IMR-90 (cell line): ENCODE measurements around the gene TTC39A. TPM values are rescaled to one million over a fixed set of nuclear protein-coding genes. Genes with fewer than 3 reads are reported as not detected.

Experiments
- ATAC-seq: fragments of 200-7000 bp; cut with Tn5 transposase; 2 replicates; pipeline ENCODE4 v1.9.1; 2020; ENCODE audit warnings: low read depth, mild to moderate bottlenecking, moderate library complexity
- BruUV-seq: library from RNA; stranded (reverse); fragments of 400-500 nt; replicated peaks from 2 replicates; lab custom pipeline; 2021; lab: Mats Ljungman, UMichigan
- CTCF ChIA-PET: fragments of 300-600 bp; formaldehyde crosslinking; extraction: SDS; loops from one replicate; lab custom pipeline; 2021; ENCODE audit warnings: antibody characterized with exemption; lab: Yijun Ruan, JAX
- POLR2A ChIA-PET: fragments of 300-600 bp; sonication (Branson Sonifier 250); formaldehyde crosslinking; loops from one replicate; lab custom pipeline; 2022; ENCODE audit warnings: antibody characterized with exemption; ENCODE audit not compliant: unreplicated experiment; lab: Charles Lee
- DNase-seq: peaks from one replicate; pipeline ENCODE4 v3.0.0; 2013
- H2AFZ ChIP-seq: replicated peaks from 2 replicates; pipeline ENCODE3; 2013; ENCODE audit warnings: low read length, mild to moderate bottlenecking; ENCODE audit not compliant: poor library complexity
- H2AK5ac ChIP-seq: 2 replicates; pipeline ENCODE4 v1.6.1; 2013; ENCODE audit warnings: low read depth, low read length, inconsistent platforms
- H2AK9ac ChIP-seq: replicated peaks from 2 replicates; pipeline ENCODE3; 2013; ENCODE audit warnings: mild to moderate bottlenecking, low read depth, low read length, moderate library complexity; ENCODE audit not compliant: poor library complexity
- H2BK120ac ChIP-seq: 2 replicates; pipeline ENCODE4 v1.6.1; 2013; ENCODE audit warnings: low read depth, low read length, inconsistent platforms
- H2BK15ac ChIP-seq: 3 replicates; pipeline ENCODE4 v1.6.1; 2013; ENCODE audit warnings: low read depth, low read length, inconsistent platforms
- H2BK20ac ChIP-seq: 2 replicates; pipeline ENCODE4 v1.6.1; 2013; ENCODE audit warnings: low read depth, mild to moderate bottlenecking, inconsistent platforms, low read length, moderate library complexity
- H2BK5ac ChIP-seq: 2 replicates; pipeline ENCODE4 v1.6.1; 2013; ENCODE audit warnings: mild to moderate bottlenecking, low read depth, low read length, inconsistent platforms; ENCODE audit not compliant: poor library complexity, severe bottlenecking
- H3K14ac ChIP-seq: replicated peaks from 2 replicates; pipeline ENCODE4 v1.6.1; 2013; ENCODE audit warnings: low read depth, low read length, inconsistent platforms
- H3K18ac ChIP-seq: 2 replicates; pipeline ENCODE4 v1.6.1; 2013; ENCODE audit warnings: low read depth, low read length, control low read depth
- H3K23ac ChIP-seq: 2 replicates; pipeline ENCODE4 v1.6.1; 2013; ENCODE audit warnings: low read depth, low read length, inconsistent platforms
- H3K27ac ChIP-seq: 2 replicates; pipeline ENCODE4 v1.5.1; 2013; ENCODE audit warnings: mild to moderate bottlenecking, control low read depth, low read length; ENCODE audit not compliant: insufficient read depth
- H3K27me3 ChIP-seq: 2 replicates; pipeline ENCODE4 v1.6.1; 2013; ENCODE audit warnings: low read length; ENCODE audit not compliant: control insufficient read depth, insufficient read depth
- H3K36me3 ChIP-seq: 2 replicates; pipeline ENCODE4 v1.6.1; 2013; ENCODE audit warnings: low read length, mixed read lengths; ENCODE audit not compliant: control insufficient read depth, insufficient read depth
- H3K4ac ChIP-seq: 2 replicates; pipeline ENCODE4 v1.6.1; 2013; ENCODE audit warnings: low read depth, low read length, inconsistent platforms
- H3K4me1 ChIP-seq: 2 replicates; pipeline ENCODE4 v1.6.1; 2013; ENCODE audit warnings: low read length, mixed read lengths; ENCODE audit not compliant: control insufficient read depth, insufficient read depth
- H3K4me2 ChIP-seq: 2 replicates; pipeline ENCODE4 v1.6.1; 2013; ENCODE audit warnings: low read depth, mild to moderate bottlenecking, control low read depth, low read length, moderate library complexity
- H3K4me3 ChIP-seq: 2 replicates; pipeline ENCODE4 v1.5.1; 2013; ENCODE audit warnings: low read depth, mild to moderate bottlenecking, control low read depth, low read length, moderate library complexity; ENCODE audit not compliant: insufficient read depth
- H3K56ac ChIP-seq: 2 replicates; pipeline ENCODE4 v1.6.1; 2013; ENCODE audit warnings: low read length, inconsistent platforms; ENCODE audit not compliant: insufficient read depth; ENCODE audit errors: extremely low read depth
- H3K79me1 ChIP-seq, 2 experiments: 2 replicates each; pipeline ENCODE4 v1.6.1; 2013; ENCODE audit warnings: low read length in 2 of 2, inconsistent platforms in 1 of 2, low read depth in 1 of 2
- H3K9ac ChIP-seq: 2 replicates; pipeline ENCODE4 v1.6.1; 2013; ENCODE audit warnings: low read depth, low read length, control low read depth
- H3K9me1 ChIP-seq: 2 replicates; pipeline ENCODE4 v1.6.1; 2013; ENCODE audit warnings: low read length, inconsistent platforms; ENCODE audit not compliant: insufficient read depth
- H3K9me3 ChIP-seq: 2 replicates; pipeline ENCODE4 v1.6.1; 2013; ENCODE audit warnings: low read length; ENCODE audit not compliant: control insufficient read depth, insufficient read depth
- H4K20me1 ChIP-seq: 2 replicates; pipeline ENCODE4 v1.6.1; 2013; ENCODE audit warnings: low read length, inconsistent platforms; ENCODE audit not compliant: insufficient read depth
- H4K5ac ChIP-seq: 2 replicates; pipeline ENCODE4 v1.6.1; 2013; ENCODE audit warnings: mild to moderate bottlenecking, low read depth, low read length, control low read depth
- H4K8ac ChIP-seq, 2 experiments: 2 replicates each; pipeline ENCODE4 v1.6.1; 2013; ENCODE audit warnings: low read depth in 2 of 2, low read length in 2 of 2, control low read depth in 1 of 2, inconsistent platforms in 1 of 2
- H4K91ac ChIP-seq: 2 replicates; pipeline ENCODE4 v1.6.1; 2013; ENCODE audit warnings: low read depth, low read length, inconsistent platforms; ENCODE audit not compliant: insufficient read depth
- BHLHE40 ChIP-seq: fragments of 150-350 bp; IDR thresholded peaks from 2 replicates; pipeline ENCODE4 v1.6.1; 2016; ENCODE audit warnings: mild to moderate bottlenecking, low read depth, low read length
- CEBPB ChIP-seq: IDR thresholded peaks from 2 replicates; pipeline ENCODE4 v1.6.1; 2012; ENCODE audit warnings: low read depth, low read length, improper control_type of control experiment
- FOS ChIP-seq: fragments of 150-350 bp; IDR thresholded peaks from 2 replicates; pipeline ENCODE4 v1.6.1; 2016; ENCODE audit warnings: low read depth, low read length
- MAFK ChIP-seq: IDR thresholded peaks from 2 replicates; pipeline ENCODE4 v1.6.1; 2012; ENCODE audit warnings: low read depth, low read length, improper control_type of control experiment
- MXI1 ChIP-seq: IDR thresholded peaks from 2 replicates; pipeline ENCODE4 v1.6.1; 2012; ENCODE audit warnings: low read depth, mild to moderate bottlenecking, low read length, moderate library complexity, borderline replicate concordance
- POLR2A ChIP-seq: IDR thresholded peaks from 2 replicates; pipeline ENCODE4 v1.6.1; 2012; ENCODE audit warnings: mild to moderate bottlenecking, low read depth, low read length
- SMC3 ChIP-seq: fragments of 150-350 bp; IDR thresholded peaks from 2 replicates; pipeline ENCODE4 v1.6.1; 2016; ENCODE audit warnings: low read depth, mild to moderate bottlenecking, antibody characterized with exemption, low read length, moderate library complexity
- WGBS, 2 experiments: methylation state at CpG; one replicate each; pipeline versions ENCODE4 v1.1.5 to v1.1.7; 2013; ENCODE audit warnings: missing lambda C conversion rate in 2 of 2; ENCODE audit not compliant: insufficient read length in 1 of 2; ENCODE audit errors: extremely low coverage in 2 of 2; 5-methylcytosine and 5-hydroxymethylcytosine counted together
- dilution Hi-C: fragments of 300-500 bp; cut with HindIII; formaldehyde crosslinking; loops from one replicate; pipeline ENCODE4 v1.14.3; 2018; ENCODE audit warnings: low sequenced_read_pairs; ENCODE audit not compliant: unreplicated experiment
- in situ Hi-C: fragments of 300-500 bp; cut with MboI; formaldehyde crosslinking; loops from 3 replicates; pipeline ENCODE4 v1.14.3; 2019; ENCODE audit warnings: low sequenced_read_pairs, inconsistent platforms, mixed read lengths
- intact Hi-C: fragments of 100-400 bp; cut with micrococcal nuclease; formaldehyde crosslinking; loops from 2 replicates; pipeline ENCODE4 v1.10.0; 2022
- polyA plus RNA-seq, 3 experiments: library from polyadenylated mRNA; depleted of rRNA; stranded (reverse); fragments of >200 nt; gene quantifications; 2 replicates each; pipeline ENCODE4 v1.2.3, GENCODE V29; 2012; ENCODE audit warnings: low replicate concordance in 1 of 3
- total RNA-seq: library from RNA; depleted of rRNA; stranded (reverse); fragments of >200 nt; gene quantifications from 2 replicates; pipeline ENCODE4 v1.2.3, GENCODE V29; 2012

The TTC39A gene
- total and polyA plus RNA-seq, 2 of the 4 experiments (the other 2 are of a cell fraction), result 0.62 to 0.72 TPM

GRCh38 chr1:51266791-51267190 lies 63.6 kb downstream of the TTC39A start:
- H2BK15ac ChIP-seq, result peak overlapping the region; percentile 11; the same call in 1 of the 3 replicates
- no peak overlapping the region for H2AFZ ChIP-seq
- POLR2A ChIA-PET, result no interaction called here
- no peak for ATAC-seq
- no peak for TF ChIP-seq MXI1
- no peak for TF ChIP-seq BHLHE40
- no peak for TF ChIP-seq MAFK
- TF ChIP-seq FOS, result no peak
- TF ChIP-seq POLR2A, result no peak
- TF ChIP-seq SMC3, result no peak
- TF ChIP-seq CEBPB, result no peak
- no peaks in the 10 kb centered on the region for H3K9me3 ChIP-seq
- H4K20me1 ChIP-seq, result peaks cover 44% of the 10 kb centered on the region
- H3K4ac ChIP-seq, result peak overlapping the region; percentile 3; the same call in 1 of the 2 replicates
- no peaks in the 10 kb centered on the region for H3K27me3 ChIP-seq
- no peak overlapping the region for H2BK20ac ChIP-seq
- H2AK9ac ChIP-seq, result no peak overlapping the region
- H2BK5ac ChIP-seq, result no peak overlapping the region
- no peak overlapping the region for H2BK120ac ChIP-seq
- H4K8ac ChIP-seq, result no peak overlapping the region
- H3K4me3 ChIP-seq, result no peak overlapping the region
- H4K5ac ChIP-seq, result no peak overlapping the region
- peak overlapping the region; percentile 43; the same call in 1 of the 2 replicates for H2AK5ac ChIP-seq
- no TSS peak for BruUV-seq
- H3K4me2 ChIP-seq, result no peak overlapping the region
- H3K18ac ChIP-seq, result no peak overlapping the region
- peaks cover 7% of the 10 kb centered on the region for H3K36me3 ChIP-seq
- no peak overlapping the region for H3K27ac ChIP-seq
- CTCF ChIA-PET, result no interaction called here
- no peak overlapping the region for H3K14ac ChIP-seq
- H3K79me1 ChIP-seq, result peaks cover 39 to 79% of the 10 kb centered on the region in 2 experiments
- H3K9ac ChIP-seq, result no peak overlapping the region
- peaks cover 16% of the 10 kb centered on the region for H3K9me1 ChIP-seq
- peaks cover 14% of the 10 kb centered on the region for H3K4me1 ChIP-seq
- H3K56ac ChIP-seq, result no peak overlapping the region
- no peak overlapping the region for H3K23ac ChIP-seq
- in situ Hi-C loops, result no loop called here
- intact Hi-C loops, result loop anchor here (10.0 kb wide), 1 partner anchor 158 kb away; no protein-coding TSS in a partner anchor
- H4K91ac ChIP-seq, result no peak overlapping the region
- no peak for DNase-seq
- dilution Hi-C loops, result no loop called here
- no CpG with 5 or more reads among the region's 4 CpGs for WGBS, 2 experiments
